Liver (tissue), 9 donors: ENCODE measurements around the gene GULP1. TPM values are rescaled to one million over a fixed set of nuclear protein-coding genes. Genes with fewer than 3 reads are reported as not detected.

Source experiments
- DNase-seq: peaks from one replicate; pipeline ENCODE4 v3.0.0-alpha.2; 2017; ENCODE audit warnings: low spot score
- H3K27ac ChIP-seq, 2 donors: one replicate each; pipeline ENCODE4 v1.7.0; 2013; ENCODE audit warnings: inconsistent platforms in 2 of 2, low read length in 2 of 2, control low read depth in 1 of 2, low read depth in 1 of 2, mild to moderate bottlenecking in 1 of 2
- H3K27me3 ChIP-seq, 4 donors: one replicate each; pipeline versions ENCODE4 v1.6.1 to v1.7.0; 2013; ENCODE audit warnings: low read length in 3 of 4, inconsistent platforms in 1 of 4, mild to moderate bottlenecking in 1 of 4, moderate library complexity in 1 of 4; ENCODE audit not compliant: control insufficient read depth in 4 of 4, insufficient read depth in 4 of 4
- H3K36me3 ChIP-seq, 4 donors: one replicate each; pipeline versions ENCODE4 v1.6.1 to v1.7.0; 2013; ENCODE audit warnings: low read length in 3 of 4, mild to moderate bottlenecking in 3 of 4, low read depth in 1 of 4, moderate library complexity in 1 of 4; ENCODE audit not compliant: control insufficient read depth in 4 of 4, insufficient read depth in 3 of 4
- H3K4me1 ChIP-seq, 4 donors: one replicate each; pipeline versions ENCODE4 v1.6.1 to v1.7.0; 2013; ENCODE audit warnings: low read length in 3 of 4, mild to moderate bottlenecking in 3 of 4, moderate library complexity in 1 of 4; ENCODE audit not compliant: control insufficient read depth in 4 of 4, insufficient read depth in 4 of 4
- H3K4me3 ChIP-seq, 3 donors: one replicate each; pipeline versions ENCODE4 v1.6.1 to v1.7.0; 2013; ENCODE audit warnings: low read length in 3 of 3, control low read depth in 1 of 3, low read depth in 1 of 3, mild to moderate bottlenecking in 1 of 3
- H3K9ac ChIP-seq, 2 donors: one replicate each; pipeline ENCODE4 v1.7.0; 2013; ENCODE audit warnings: low read length in 2 of 2, mild to moderate bottlenecking in 2 of 2, moderate library complexity in 2 of 2, control low read depth in 1 of 2, low read depth in 1 of 2
- H3K9me3 ChIP-seq, 4 donors: one replicate each; pipeline versions ENCODE4 v1.6.1 to v1.7.0; 2013; ENCODE audit warnings: low read length in 3 of 4; ENCODE audit not compliant: control insufficient read depth in 4 of 4
- EGR1 ChIP-seq, 2 donors: IDR thresholded peaks; 2 replicates each; pipeline ENCODE4 v1.6.1; 2016 to 2018; ENCODE audit warnings: antibody characterized with exemption in 2 of 2, low read depth in 2 of 2
- FOXA1 ChIP-seq: IDR thresholded peaks from 2 replicates; pipeline ENCODE4 v1.6.1; 2016; ENCODE audit warnings: antibody characterized with exemption
- FOXA2 ChIP-seq: IDR thresholded peaks from 2 replicates; pipeline ENCODE4 v1.6.1; 2016; ENCODE audit warnings: antibody characterized with exemption
- GABPA ChIP-seq, 2 donors: IDR thresholded peaks in 1 of 2; conservative IDR thresholded peaks in 1 of 2; 2 replicates each; pipeline ENCODE4 v1.6.1; 2016; ENCODE audit warnings: antibody characterized with exemption in 2 of 2, mild to moderate bottlenecking in 1 of 2, moderate library complexity in 1 of 2
- HNF4A ChIP-seq, 2 donors: conservative IDR thresholded peaks; 2 replicates each; pipeline ENCODE4 v1.6.1; 2016; ENCODE audit warnings: antibody characterized with exemption in 2 of 2, mild to moderate bottlenecking in 2 of 2
- HNF4G ChIP-seq: IDR thresholded peaks from 2 replicates; pipeline ENCODE4 v1.6.1; 2016; ENCODE audit warnings: antibody characterized with exemption
- JUND ChIP-seq, 2 donors: IDR thresholded peaks; 2 replicates each; pipeline ENCODE4 v1.6.1; 2016; ENCODE audit warnings: antibody characterized with exemption in 2 of 2
- NR2F2 ChIP-seq: IDR thresholded peaks from 2 replicates; pipeline ENCODE4 v1.6.1; 2016; ENCODE audit warnings: antibody characterized with exemption
- RAD21 ChIP-seq, 2 donors: IDR thresholded peaks; 2 replicates each; pipeline ENCODE4 v1.6.1; 2016; ENCODE audit warnings: antibody characterized with exemption in 2 of 2, mild to moderate bottlenecking in 2 of 2
- RXRA ChIP-seq, 2 donors: IDR thresholded peaks; 2 replicates each; pipeline ENCODE4 v1.6.1; 2017 to 2018; ENCODE audit warnings: antibody characterized with exemption in 2 of 2, mild to moderate bottlenecking in 1 of 2
- SP1 ChIP-seq: IDR thresholded peaks from 2 replicates; pipeline ENCODE4 v1.6.1; 2018; ENCODE audit warnings: antibody characterized with exemption, mild to moderate bottlenecking
- TAF1 ChIP-seq: conservative IDR thresholded peaks from 2 replicates; pipeline ENCODE4 v1.6.1; 2016; ENCODE audit warnings: antibody characterized with exemption, mild to moderate bottlenecking
- YY1 ChIP-seq: IDR thresholded peaks from 2 replicates; pipeline ENCODE4 v1.6.1; 2016; ENCODE audit warnings: antibody characterized with exemption, mild to moderate bottlenecking
- WGBS: extraction: QIAGEN DNeasy Blood & Tissue Kit; methylation state at CpG from one replicate; pipeline ENCODE4 v1.1.7; 2013; 5-methylcytosine and 5-hydroxymethylcytosine counted together
- polyA plus RNA-seq, 2 donors: library from polyadenylated mRNA; stranded (reverse) in 1 of 2; unstranded in 1 of 2; fragments of 200-250 nt in 1 of 2; fragments of >200 nt in 1 of 2; fragmentation: Nextera tagmentation in 1 of 2; extraction: Ambion mirVana in 1 of 2; gene quantifications; one replicate each; pipeline versions ENCODE4 v1.2.1 to v1.2.3, GENCODE V29; 2013 to 2015
- total RNA-seq, 2 donors: library from RNA; depleted of rRNA; stranded (reverse); fragments of >200 nt; gene quantifications; one replicate each; pipeline ENCODE4 v1.2.3, GENCODE V29; 2014
- TF ChIP-seq, protein P1 (sequence below): IDR thresholded peaks from 2 replicates; pipeline ENCODE4 v1.6.1; 2016; ENCODE audit warnings: antibody characterized with exemption
- TF ChIP-seq, protein P2 (sequence below): IDR thresholded peaks from 2 replicates; pipeline ENCODE4 v1.6.1; 2016; ENCODE audit warnings: antibody characterized with exemption, mild to moderate bottlenecking
- TF ChIP-seq, protein P3 (sequence below): IDR thresholded peaks from 2 replicates; pipeline ENCODE4 v1.6.1; 2016; ENCODE audit warnings: antibody characterized with exemption
- TF ChIP-seq, protein P4 (sequence below): fragments of 150-350 bp; IDR thresholded peaks from 2 replicates; pipeline ENCODE4 v1.5.1; 2017; ENCODE audit warnings: improper control_type of control experiment, low read depth, low read length; ENCODE audit not compliant: missing input control
- donor health status: healthy.
- donor health status: healthy.
- donor health status: healthy.
- donor health status: healthy.
- donor health status: healthy.

The GULP1 gene, protein sequence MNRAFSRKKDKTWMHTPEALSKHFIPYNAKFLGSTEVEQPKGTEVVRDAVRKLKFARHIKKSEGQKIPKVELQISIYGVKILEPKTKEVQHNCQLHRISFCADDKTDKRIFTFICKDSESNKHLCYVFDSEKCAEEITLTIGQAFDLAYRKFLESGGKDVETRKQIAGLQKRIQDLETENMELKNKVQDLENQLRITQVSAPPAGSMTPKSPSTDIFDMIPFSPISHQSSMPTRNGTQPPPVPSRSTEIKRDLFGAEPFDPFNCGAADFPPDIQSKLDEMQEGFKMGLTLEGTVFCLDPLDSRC
- 1 to 10 TPM; 1.2 to 6.9 TPM for total RNA-seq
- under 1 TPM; 0.53 to 0.61 TPM for polyA plus RNA-seq

DNA sequence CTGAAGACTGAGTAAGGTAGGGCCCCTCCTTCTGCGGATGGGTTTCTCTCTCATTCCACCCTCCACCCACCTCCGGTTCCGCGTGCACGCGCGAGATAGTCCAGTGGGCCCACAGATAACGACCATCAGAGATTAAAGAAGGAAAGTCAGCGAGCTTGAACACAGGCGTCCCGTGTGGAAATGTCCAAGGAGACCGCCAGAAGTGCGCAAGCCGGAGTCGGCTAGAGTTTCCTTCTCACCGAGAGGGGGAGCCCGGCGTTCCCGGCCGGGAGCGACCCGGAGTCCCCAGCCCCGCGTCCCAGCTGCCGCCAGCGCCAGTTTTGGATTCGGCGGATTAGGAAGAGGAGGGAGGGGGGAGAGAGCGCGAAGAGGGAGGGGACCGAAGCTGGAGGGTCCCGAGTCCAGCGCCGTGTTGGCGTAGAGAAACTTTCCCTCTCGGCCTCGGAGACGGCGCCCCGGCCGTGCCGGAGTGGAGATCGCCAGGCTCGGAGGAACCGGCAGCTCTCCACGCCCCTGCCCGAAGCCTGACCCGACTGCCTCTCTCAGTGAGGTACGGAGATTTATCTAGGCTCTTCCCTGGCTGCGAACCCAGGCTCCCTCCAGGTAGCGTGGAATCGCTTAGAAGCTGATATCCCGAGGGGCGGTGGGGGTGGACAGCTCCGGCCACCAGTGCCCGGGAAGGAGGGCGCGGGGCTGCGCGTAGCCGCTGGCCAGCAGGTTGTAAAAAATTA lies at the start of gene GULP1:
GULP1 (plus strand) TSS at position 258 of the 731 bp plus-strand sequence. CDS start 185,829 bp downstream, outside the sequence.
- no peak within 1 kb of the TSS for H3K9ac ChIP-seq
- WGBS, result 1% methylated on average over 61 of the region's 61 CpGs
- H3K27me3 ChIP-seq, result peaks cover 0 to 5% (median 1%) of the 10 kb centered on the region in 4 donors
- H3K4me3 ChIP-seq, result peak within 1 kb of the TSS; percentile 44 to 80 (median 52)
- H3K4me1 ChIP-seq, result peaks cover 0 to 22% (median 13%) of the 10 kb centered on the region in 4 donors
- peaks cover 0 to 3% (median 0%) of the 10 kb centered on the region in 4 donors for H3K9me3 ChIP-seq
- H3K36me3 ChIP-seq, result no peaks in the 10 kb centered on the region
- TF ChIP-seq RAD21 (IDR thresholded peaks at IDR 0.05), result peak; percentile 23 to 50
- TF ChIP-seq, protein P1, sequence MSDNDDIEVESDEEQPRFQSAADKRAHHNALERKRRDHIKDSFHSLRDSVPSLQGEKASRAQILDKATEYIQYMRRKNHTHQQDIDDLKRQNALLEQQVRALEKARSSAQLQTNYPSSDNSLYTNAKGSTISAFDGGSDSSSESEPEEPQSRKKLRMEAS, result no peak
- peak; percentile 61 for DNase-seq
- peak within 1 kb of the TSS; percentile 17 to 58 for H3K27ac ChIP-seq

DNA sequence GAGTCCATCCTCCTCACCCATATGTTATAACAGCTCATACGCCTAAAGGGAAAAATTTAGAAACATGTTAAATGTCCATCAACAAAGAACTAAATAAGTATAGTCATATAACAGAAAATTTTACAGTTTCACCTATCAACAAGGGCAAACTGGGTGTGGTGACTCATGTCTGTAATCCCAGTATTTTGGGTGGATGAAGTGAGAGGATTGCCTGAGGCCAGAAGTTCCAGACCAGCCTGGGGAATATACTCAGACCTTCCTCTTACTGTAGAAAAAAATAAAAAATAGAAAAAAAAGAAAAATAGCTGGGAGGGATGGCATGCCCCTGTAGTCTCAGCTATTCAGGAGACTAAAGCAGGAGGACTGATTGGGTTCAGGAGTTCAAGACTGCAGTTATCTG lies 48.3 kb upstream of the GULP1 start:
- Histone ChIP-seq H3K36me3 (no peaks in the 10 kb centered on the region), H3K4me3 (no peak overlapping the region), H3K9ac (no peak overlapping the region), H3K9me3 (no peaks in the 10 kb centered on the region), H3K27ac (no peak overlapping the region), H3K4me1 (no peaks in the 10 kb centered on the region), H3K27me3 (no peaks in the 10 kb centered on the region)
- no peak for TF ChIP-seq NR2F2
- no peak for TF ChIP-seq HNF4G
- TF ChIP-seq, protein P2, sequence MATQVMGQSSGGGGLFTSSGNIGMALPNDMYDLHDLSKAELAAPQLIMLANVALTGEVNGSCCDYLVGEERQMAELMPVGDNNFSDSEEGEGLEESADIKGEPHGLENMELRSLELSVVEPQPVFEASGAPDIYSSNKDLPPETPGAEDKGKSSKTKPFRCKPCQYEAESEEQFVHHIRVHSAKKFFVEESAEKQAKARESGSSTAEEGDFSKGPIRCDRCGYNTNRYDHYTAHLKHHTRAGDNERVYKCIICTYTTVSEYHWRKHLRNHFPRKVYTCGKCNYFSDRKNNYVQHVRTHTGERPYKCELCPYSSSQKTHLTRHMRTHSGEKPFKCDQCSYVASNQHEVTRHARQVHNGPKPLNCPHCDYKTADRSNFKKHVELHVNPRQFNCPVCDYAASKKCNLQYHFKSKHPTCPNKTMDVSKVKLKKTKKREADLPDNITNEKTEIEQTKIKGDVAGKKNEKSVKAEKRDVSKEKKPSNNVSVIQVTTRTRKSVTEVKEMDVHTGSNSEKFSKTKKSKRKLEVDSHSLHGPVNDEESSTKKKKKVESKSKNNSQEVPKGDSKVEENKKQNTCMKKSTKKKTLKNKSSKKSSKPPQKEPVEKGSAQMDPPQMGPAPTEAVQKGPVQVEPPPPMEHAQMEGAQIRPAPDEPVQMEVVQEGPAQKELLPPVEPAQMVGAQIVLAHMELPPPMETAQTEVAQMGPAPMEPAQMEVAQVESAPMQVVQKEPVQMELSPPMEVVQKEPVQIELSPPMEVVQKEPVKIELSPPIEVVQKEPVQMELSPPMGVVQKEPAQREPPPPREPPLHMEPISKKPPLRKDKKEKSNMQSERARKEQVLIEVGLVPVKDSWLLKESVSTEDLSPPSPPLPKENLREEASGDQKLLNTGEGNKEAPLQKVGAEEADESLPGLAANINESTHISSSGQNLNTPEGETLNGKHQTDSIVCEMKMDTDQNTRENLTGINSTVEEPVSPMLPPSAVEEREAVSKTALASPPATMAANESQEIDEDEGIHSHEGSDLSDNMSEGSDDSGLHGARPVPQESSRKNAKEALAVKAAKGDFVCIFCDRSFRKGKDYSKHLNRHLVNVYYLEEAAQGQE, result no peak
- no peak for TF ChIP-seq TAF1
- TF ChIP-seq RXRA (IDR thresholded peaks at IDR 0.05), result no peak
- TF ChIP-seq RAD21 (IDR thresholded peaks at IDR 0.05), result no peak
- no peak for TF ChIP-seq FOXA2
- no peak for TF ChIP-seq HNF4A (conservative IDR thresholded peaks at IDR 0.05)
- no peak for TF ChIP-seq FOXA1
- no peak for TF ChIP-seq SP1
- TF ChIP-seq JUND (IDR thresholded peaks at IDR 0.05), result no peak
- no peak for DNase-seq
- 81% methylated on average over 1 of the region's 1 CpG for WGBS

DNA sequence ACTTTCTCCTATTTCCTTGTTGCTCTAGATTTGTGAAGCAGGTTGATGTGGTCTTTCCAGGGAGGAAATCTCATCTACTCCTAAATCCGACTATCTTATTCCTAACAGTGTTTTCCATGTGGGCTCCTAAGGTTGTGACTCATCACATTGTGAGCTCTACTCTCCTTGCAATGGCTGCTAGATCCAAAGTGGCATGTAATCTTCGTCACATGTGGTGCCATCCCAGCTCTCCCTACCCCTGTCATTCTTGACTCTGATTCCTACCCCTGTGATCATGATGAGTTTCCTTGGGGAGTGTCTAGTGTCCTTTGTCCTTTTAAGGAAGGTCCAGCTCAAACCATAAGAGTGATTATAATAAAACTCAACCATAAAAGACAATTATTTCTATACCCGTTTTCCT lies 47.3 kb upstream of the GULP1 start:
- WGBS, result 70% methylated on average over 3 of the region's 3 CpGs
- Histone ChIP-seq H3K36me3 (no peaks in the 10 kb centered on the region), H3K9me3 (no peaks in the 10 kb centered on the region), H3K4me1 (no peaks in the 10 kb centered on the region), H3K27me3 (no peaks in the 10 kb centered on the region), H3K9ac (no peak overlapping the region), H3K4me3 (no peak overlapping the region), H3K27ac (no peak overlapping the region)
- DNase-seq, result no peak
- TF ChIP-seq, protein P3, sequence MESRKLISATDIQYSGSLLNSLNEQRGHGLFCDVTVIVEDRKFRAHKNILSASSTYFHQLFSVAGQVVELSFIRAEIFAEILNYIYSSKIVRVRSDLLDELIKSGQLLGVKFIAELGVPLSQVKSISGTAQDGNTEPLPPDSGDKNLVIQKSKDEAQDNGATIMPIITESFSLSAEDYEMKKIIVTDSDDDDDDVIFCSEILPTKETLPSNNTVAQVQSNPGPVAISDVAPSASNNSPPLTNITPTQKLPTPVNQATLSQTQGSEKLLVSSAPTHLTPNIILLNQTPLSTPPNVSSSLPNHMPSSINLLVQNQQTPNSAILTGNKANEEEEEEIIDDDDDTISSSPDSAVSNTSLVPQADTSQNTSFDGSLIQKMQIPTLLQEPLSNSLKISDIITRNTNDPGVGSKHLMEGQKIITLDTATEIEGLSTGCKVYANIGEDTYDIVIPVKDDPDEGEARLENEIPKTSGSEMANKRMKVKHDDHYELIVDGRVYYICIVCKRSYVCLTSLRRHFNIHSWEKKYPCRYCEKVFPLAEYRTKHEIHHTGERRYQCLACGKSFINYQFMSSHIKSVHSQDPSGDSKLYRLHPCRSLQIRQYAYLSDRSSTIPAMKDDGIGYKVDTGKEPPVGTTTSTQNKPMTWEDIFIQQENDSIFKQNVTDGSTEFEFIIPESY, result no peak
- TF ChIP-seq GABPA (IDR thresholded peaks at IDR 0.05 in 1 of 2, conservative IDR thresholded peaks at IDR 0.05 in 1 of 2) (no peak), FOXA1 (no peak), TAF1 (no peak), RAD21 (IDR thresholded peaks at IDR 0.05) (no peak), FOXA2 (no peak), EGR1 (IDR thresholded peaks at IDR 0.05; ENCODE audit: low read depth in 2 of 2) (no peak), JUND (IDR thresholded peaks at IDR 0.05) (no peak), HNF4G (no peak), YY1 (no peak), SP1 (no peak), HNF4A (conservative IDR thresholded peaks at IDR 0.05) (no peak)
- TF ChIP-seq, protein P1, result no peak
- TF ChIP-seq, protein P4, sequence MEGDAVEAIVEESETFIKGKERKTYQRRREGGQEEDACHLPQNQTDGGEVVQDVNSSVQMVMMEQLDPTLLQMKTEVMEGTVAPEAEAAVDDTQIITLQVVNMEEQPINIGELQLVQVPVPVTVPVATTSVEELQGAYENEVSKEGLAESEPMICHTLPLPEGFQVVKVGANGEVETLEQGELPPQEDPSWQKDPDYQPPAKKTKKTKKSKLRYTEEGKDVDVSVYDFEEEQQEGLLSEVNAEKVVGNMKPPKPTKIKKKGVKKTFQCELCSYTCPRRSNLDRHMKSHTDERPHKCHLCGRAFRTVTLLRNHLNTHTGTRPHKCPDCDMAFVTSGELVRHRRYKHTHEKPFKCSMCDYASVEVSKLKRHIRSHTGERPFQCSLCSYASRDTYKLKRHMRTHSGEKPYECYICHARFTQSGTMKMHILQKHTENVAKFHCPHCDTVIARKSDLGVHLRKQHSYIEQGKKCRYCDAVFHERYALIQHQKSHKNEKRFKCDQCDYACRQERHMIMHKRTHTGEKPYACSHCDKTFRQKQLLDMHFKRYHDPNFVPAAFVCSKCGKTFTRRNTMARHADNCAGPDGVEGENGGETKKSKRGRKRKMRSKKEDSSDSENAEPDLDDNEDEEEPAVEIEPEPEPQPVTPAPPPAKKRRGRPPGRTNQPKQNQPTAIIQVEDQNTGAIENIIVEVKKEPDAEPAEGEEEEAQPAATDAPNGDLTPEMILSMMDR, result no peak
